IPS DF 4.7 (cell line): ENCODE results near the gene RCBTB1.
"Not testable (repeated sequence)": the region's sequence is repeated elsewhere in the genome, so short reads cannot be mapped to it uniquely, and the experiment has no call there.

ENCODE experiments used
- DNase-seq: peaks from one replicate; pipeline ENCODE4 v3.0.0-alpha.2; 2013; ENCODE audit warnings: low spot score; ENCODE audit errors: extremely low read depth

RCBTB1 gene

GRCh38 chr13:49521224-49521623 is 64.1 kb downstream of the RCBTB1 start:
- no peak for DNase-seq

DNA sequence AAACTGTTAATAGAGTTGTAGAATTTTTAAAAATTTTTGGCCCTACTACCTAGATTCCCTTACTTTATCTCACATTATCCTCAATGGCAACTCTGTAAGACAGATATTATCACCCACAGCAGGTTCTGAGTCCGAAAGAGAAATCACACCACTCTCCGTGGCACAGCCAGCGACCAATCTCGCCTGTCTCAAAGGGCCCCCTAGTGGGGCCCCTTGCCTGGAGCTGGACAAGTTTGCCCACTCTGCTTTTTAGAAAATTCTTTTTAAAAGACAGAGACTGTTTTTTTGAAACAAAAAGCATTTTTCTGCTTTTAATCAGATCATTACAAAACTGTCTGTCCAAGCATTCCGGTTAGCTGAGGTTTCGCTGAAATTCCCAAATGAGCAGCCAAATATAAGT is 67.9 kb downstream of the RCBTB1 start:
- no peak for DNase-seq

- DNase-seq: no peak
These were observed 68.9 kb downstream of the RCBTB1 start for GRCh38 chr13:49516467-49516866.

DNA sequence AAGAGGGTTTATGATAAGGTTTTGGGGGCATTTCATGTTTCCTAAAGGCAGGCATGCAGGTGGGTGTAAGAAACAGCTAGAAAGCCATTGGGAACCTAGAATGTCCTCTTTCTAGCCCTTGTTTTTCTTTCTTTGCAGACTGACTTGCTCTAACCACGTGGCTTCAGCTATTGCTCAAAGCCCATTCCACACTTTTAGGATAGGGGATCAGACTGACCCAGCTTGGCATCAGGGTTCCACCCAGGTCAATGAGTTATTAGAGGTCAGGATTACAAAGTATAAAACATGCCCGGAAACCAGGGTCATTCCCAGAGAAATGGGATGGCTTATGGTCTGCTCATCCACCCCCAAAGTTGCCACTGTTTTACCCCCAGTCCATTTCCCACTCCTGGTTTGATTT is 72.8 kb downstream of the RCBTB1 start:
- no peak for DNase-seq

- DNase-seq: no peak
These were observed 81.4 kb downstream of the RCBTB1 start for GRCh38 chr13:49503951-49504350.

DNA sequence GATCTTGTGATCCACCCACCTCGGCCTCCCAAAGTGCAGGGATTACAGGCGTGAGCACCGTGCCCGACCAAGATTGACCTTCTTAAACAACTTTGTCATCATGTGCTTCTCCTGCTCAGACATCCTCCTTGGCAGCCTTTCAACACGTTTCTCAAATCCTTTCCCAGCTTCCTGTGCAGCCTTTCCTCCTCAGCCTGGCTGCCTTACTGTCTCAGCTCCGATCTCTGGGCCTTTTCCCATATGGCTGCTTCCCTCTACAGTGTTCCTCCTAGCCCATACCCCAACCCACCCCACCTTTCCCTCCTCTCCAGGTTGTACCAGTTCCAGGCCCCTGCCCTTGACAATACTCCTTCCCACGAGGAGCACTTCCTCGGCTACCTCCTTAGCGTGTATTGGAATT is 82.4 kb downstream of the RCBTB1 start:
- DNase-seq: no peak

GRCh38 chr13:49499889-49500660 is 85.3 kb downstream of the RCBTB1 start:
- no peak for DNase-seq

GRCh38 chr13:49498206-49498605 is 87.2 kb downstream of the RCBTB1 start:
- DNase-seq: no peak

GRCh38 chr13:49497272-49497671 is 88.1 kb downstream of the RCBTB1 start:
- no peak for DNase-seq

GRCh38 chr13:49496837-49497236 is 88.5 kb downstream of the RCBTB1 start:
- not testable (repeated sequence) for DNase-seq

GRCh38 chr13:49495783-49496762 is 89.3 kb downstream of the RCBTB1 start, which contains the start of gene PHF11:
Gene PHF11, plus strand, starts transcription at chr13:49495953. Its CDS starts 49 bp downstream, at chr13:49496002.
- DNase-seq: no peak

DNA sequence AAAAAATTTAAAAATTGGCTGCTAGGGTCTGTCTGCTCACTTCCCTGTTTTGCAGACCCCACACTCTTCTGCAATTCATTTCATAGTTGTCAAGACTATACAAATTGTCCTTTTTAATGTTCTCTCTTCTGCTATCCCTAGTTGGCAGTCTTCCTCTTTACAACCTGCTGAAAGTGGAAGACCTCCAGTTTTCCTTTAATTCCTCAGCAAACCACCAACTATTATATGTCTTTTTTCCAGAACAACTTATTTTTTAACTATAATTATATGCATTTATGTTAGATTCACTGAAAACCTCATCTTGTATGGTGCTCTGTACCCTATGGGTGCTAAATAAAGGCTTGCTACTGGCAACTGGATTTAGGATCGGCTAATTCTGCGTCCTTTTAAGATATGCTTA is 90.7 kb downstream of the RCBTB1 start:
- no peak for DNase-seq

DNA sequence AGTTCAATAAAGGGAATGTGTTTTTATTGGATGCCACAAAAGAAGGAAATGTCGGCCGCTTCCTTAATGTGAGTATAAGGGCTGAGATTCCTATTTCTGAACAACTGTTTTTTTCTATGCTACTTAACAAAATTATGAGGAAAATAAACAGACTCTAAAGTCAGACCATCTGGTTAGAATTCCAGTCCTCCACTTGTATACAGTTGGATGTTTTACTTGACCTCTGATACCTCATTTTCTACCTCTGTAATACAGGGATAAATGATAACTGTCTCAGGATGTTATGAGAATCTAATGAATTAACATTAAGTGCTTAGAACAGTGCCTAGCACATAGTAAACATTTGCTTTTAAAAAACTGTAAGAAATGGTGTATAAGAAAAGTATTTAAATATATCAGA is 96.8 kb downstream of the RCBTB1 start:
- DNase-seq: no peak
